CD14-positive monocyte (primary cell): ENCODE data around the gene ICAM5. TPM values are rescaled to one million over a fixed set of nuclear protein-coding genes. Genes with fewer than 3 reads are reported as not detected.

ENCODE experiments used
- DNase-seq, 3 donors: peaks; one replicate each; pipeline ENCODE4 v3.0.0-alpha.2; 2011 to 2022
- H2AFZ ChIP-seq: 2 replicates; pipeline ENCODE4 v1.6.0; 2012; ENCODE audit warnings: mild to moderate bottlenecking, low read depth, low read length, inconsistent platforms; ENCODE audit not compliant: insufficient read depth, poor library complexity, severe bottlenecking
- H3K27ac ChIP-seq, 2 donors: 1 replicate in 1 of 2; 2 replicates in 1 of 2; pipeline ENCODE4 v1.5.1; 2012 to 2013; ENCODE audit warnings: low read length in 2 of 2, control low read depth in 1 of 2, inconsistent platforms in 1 of 2, low read depth in 1 of 2, mild to moderate bottlenecking in 1 of 2
- H3K27me3 ChIP-seq, 2 donors: one replicate each; pipeline versions ENCODE4 v1.6.0 to v1.6.1; 2011 to 2013; ENCODE audit warnings: low read length in 2 of 2; ENCODE audit not compliant: control insufficient read depth in 2 of 2, insufficient read depth in 2 of 2
- H3K36me3 ChIP-seq, 2 donors: replicated peaks in 1 of 2; 1 replicate in 1 of 2; 2 replicates in 1 of 2; pipeline versions ENCODE4 v1.5.1 to v1.6.1; 2012 to 2013; ENCODE audit warnings: low read length in 2 of 2, control low read depth in 1 of 2, inconsistent platforms in 1 of 2, mild to moderate bottlenecking in 1 of 2; ENCODE audit not compliant: insufficient read depth in 2 of 2, control insufficient read depth in 1 of 2
- H3K4me1 ChIP-seq, 2 donors: 1 replicate in 1 of 2; 2 replicates in 1 of 2; pipeline versions ENCODE4 v1.5.1 to v1.6.1; 2012 to 2013; ENCODE audit warnings: low read length in 2 of 2, control low read depth in 1 of 2, inconsistent platforms in 1 of 2, mild to moderate bottlenecking in 1 of 2, moderate library complexity in 1 of 2; ENCODE audit not compliant: insufficient read depth in 2 of 2, control insufficient read depth in 1 of 2
- H3K4me2 ChIP-seq: replicated peaks from 2 replicates; pipeline ENCODE3; 2012; ENCODE audit warnings: low read length, moderate library complexity, mild to moderate bottlenecking; ENCODE audit not compliant: poor library complexity, severe bottlenecking; ENCODE audit errors: extremely low read depth
- H3K4me3 ChIP-seq, 3 experiments: fragments of 200-600 bp in 1 of 3; sonication (generic) in 1 of 3; replicated peaks in 1 of 3; 1 replicate in 2 of 3; 2 replicates in 1 of 3; pipeline ENCODE4 v1.5.1; 2011 to 2013; ENCODE audit warnings: low read length in 3 of 3, mild to moderate bottlenecking in 3 of 3, control low read depth in 2 of 3, low read depth in 2 of 3, inconsistent platforms in 1 of 3, moderate library complexity in 1 of 3
- H3K79me2 ChIP-seq: 2 replicates; pipeline ENCODE4 v1.6.0; 2012; ENCODE audit warnings: mild to moderate bottlenecking, control low read depth, inconsistent platforms, low read length, moderate library complexity; ENCODE audit not compliant: insufficient read depth
- H3K9ac ChIP-seq: 2 replicates; pipeline ENCODE4 v1.6.0; 2017; ENCODE audit warnings: low read length, mild to moderate bottlenecking; ENCODE audit not compliant: insufficient read depth, poor library complexity, severe bottlenecking
- H3K9me3 ChIP-seq, 2 donors: replicated peaks in 1 of 2; 1 replicate in 1 of 2; 2 replicates in 1 of 2; pipeline versions ENCODE4 v1.5.1 to v1.6.1; 2012 to 2013; ENCODE audit warnings: low read length in 2 of 2, control low read depth in 1 of 2; ENCODE audit not compliant: control insufficient read depth in 1 of 2, insufficient read depth in 1 of 2
- H4K20me1 ChIP-seq: 2 replicates; pipeline ENCODE4 v1.6.0; 2012; ENCODE audit warnings: mild to moderate bottlenecking, low read length, control low read depth, moderate library complexity; ENCODE audit not compliant: insufficient read depth
- H3K27ac Mint-ChIP-seq, 7 donors: one replicate each; pipeline ENCODE4 v1.8.0; 2020; ENCODE audit warnings: mild to moderate bottlenecking in 7 of 7, mixed read lengths in 7 of 7, moderate library complexity in 6 of 7, inconsistent platforms in 2 of 7
- H3K27me3 Mint-ChIP-seq, 3 donors: one replicate each; pipeline ENCODE4 v1.8.0; 2021 to 2022; ENCODE audit warnings: low read depth in 3 of 3, mild to moderate bottlenecking in 3 of 3, mixed read lengths in 3 of 3, moderate library complexity in 3 of 3, inconsistent platforms in 1 of 3
- H3K36me3 Mint-ChIP-seq, 2 donors: one replicate each; pipeline ENCODE4 v1.8.0; 2020; ENCODE audit warnings: mixed read lengths in 2 of 2, inconsistent platforms in 1 of 2, mild to moderate bottlenecking in 1 of 2
- H3K4me1 Mint-ChIP-seq: one replicate; pipeline ENCODE4 v1.8.0; 2020; ENCODE audit warnings: mild to moderate bottlenecking, mixed read lengths
- H3K4me3 Mint-ChIP-seq, 2 donors: one replicate each; pipeline ENCODE4 v1.8.0; 2020; ENCODE audit warnings: mild to moderate bottlenecking in 2 of 2, mixed read lengths in 2 of 2, moderate library complexity in 1 of 2
- H3K9me3 Mint-ChIP-seq, 7 donors: one replicate each; pipeline ENCODE4 v1.8.0; 2020 to 2022; ENCODE audit warnings: mixed read lengths in 7 of 7, mild to moderate bottlenecking in 6 of 7, moderate library complexity in 6 of 7, inconsistent platforms in 2 of 7
- WGBS: methylation state at CpG from one replicate; pipeline ENCODE4 v1.1.5; 2013; ENCODE audit warnings: missing lambda C conversion rate; ENCODE audit not compliant: insufficient coverage; 5-methylcytosine and 5-hydroxymethylcytosine counted together
- intact Hi-C, 2 donors: fragments of 100-400 bp; cut with micrococcal nuclease; formaldehyde crosslinking; loops; one replicate each; pipeline versions ENCODE4 v1.15.0 to v1.15.1; 2023
- polyA plus RNA-seq, 3 donors: library from polyadenylated mRNA; depleted of rRNA in 1 of 3; unstranded in 2 of 3; stranded (reverse) in 1 of 3; fragments of 300-500 nt in 2 of 3; fragments of >200 nt in 1 of 3; fragmentation: Illumina TruSeq in 2 of 3; gene quantifications; 1 replicate in 2 of 3; 2 replicates in 1 of 3; pipeline ENCODE4 v1.2.3, GENCODE V29; 2012 to 2021
- TF ChIP-seq, protein P1 (sequence below): fragments of 200-600 bp; IDR thresholded peaks from one replicate; pipeline ENCODE4 v1.8.0; 2022; ENCODE audit warnings: antibody characterized with exemption, mild to moderate bottlenecking

ICAM5 gene
- polyA plus RNA-seq, 3 donors, result 0.21 to 2.1 TPM; not detected in 1

DNA sequence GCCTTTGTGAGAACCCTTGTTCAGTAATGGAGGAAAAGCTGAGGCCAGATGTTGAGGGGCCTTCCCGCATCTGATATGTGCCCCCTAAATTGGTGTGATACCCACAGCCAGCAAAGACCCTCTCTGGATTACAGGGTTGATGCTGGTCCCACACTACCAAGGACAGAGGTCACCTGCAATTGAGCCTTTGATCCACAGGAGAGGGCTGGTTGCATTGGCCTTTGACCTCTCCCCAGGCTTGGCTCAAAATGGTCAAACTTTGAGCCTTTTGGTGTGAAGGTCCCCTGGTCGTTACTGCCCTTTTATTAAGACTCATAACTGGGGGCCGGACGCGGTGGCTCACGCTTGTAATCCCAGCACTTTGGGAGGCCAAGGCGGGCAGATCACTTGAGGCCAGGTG lies 46.1 kb upstream of the ICAM5 start:
- no peaks in the 10 kb centered on the region for H3K9me3 ChIP-seq
- intact Hi-C loops, result no loop called here
- Mint-ChIP-seq H3K4me1 (no peaks in the 10 kb centered on the region), H3K27ac (no peak overlapping the region), H3K36me3 (no peaks in the 10 kb centered on the region), H3K27me3 (peaks cover 0 to 4% (median 2%) of the 10 kb centered on the region in 3 donors), H3K4me3 (no peak overlapping the region), H3K9me3 (no peaks in the 10 kb centered on the region)
- no peak overlapping the region for H2AFZ ChIP-seq
- no peak for DNase-seq
- H3K4me2 ChIP-seq, result no peak overlapping the region
- no peaks in the 10 kb centered on the region for H3K27me3 ChIP-seq
- TF ChIP-seq, protein P1, sequence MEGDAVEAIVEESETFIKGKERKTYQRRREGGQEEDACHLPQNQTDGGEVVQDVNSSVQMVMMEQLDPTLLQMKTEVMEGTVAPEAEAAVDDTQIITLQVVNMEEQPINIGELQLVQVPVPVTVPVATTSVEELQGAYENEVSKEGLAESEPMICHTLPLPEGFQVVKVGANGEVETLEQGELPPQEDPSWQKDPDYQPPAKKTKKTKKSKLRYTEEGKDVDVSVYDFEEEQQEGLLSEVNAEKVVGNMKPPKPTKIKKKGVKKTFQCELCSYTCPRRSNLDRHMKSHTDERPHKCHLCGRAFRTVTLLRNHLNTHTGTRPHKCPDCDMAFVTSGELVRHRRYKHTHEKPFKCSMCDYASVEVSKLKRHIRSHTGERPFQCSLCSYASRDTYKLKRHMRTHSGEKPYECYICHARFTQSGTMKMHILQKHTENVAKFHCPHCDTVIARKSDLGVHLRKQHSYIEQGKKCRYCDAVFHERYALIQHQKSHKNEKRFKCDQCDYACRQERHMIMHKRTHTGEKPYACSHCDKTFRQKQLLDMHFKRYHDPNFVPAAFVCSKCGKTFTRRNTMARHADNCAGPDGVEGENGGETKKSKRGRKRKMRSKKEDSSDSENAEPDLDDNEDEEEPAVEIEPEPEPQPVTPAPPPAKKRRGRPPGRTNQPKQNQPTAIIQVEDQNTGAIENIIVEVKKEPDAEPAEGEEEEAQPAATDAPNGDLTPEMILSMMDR, result no peak
- H3K27ac ChIP-seq, result no peak overlapping the region
- no peaks in the 10 kb centered on the region for H3K79me2 ChIP-seq
- H3K4me3 ChIP-seq, result no peak overlapping the region
- 98% methylated on average over 6 of the region's 7 CpGs for WGBS
- no peaks in the 10 kb centered on the region for H3K36me3 ChIP-seq
- no peaks in the 10 kb centered on the region for H4K20me1 ChIP-seq
- H3K9ac ChIP-seq, result no peak overlapping the region
- no peaks in the 10 kb centered on the region for H3K4me1 ChIP-seq

DNA sequence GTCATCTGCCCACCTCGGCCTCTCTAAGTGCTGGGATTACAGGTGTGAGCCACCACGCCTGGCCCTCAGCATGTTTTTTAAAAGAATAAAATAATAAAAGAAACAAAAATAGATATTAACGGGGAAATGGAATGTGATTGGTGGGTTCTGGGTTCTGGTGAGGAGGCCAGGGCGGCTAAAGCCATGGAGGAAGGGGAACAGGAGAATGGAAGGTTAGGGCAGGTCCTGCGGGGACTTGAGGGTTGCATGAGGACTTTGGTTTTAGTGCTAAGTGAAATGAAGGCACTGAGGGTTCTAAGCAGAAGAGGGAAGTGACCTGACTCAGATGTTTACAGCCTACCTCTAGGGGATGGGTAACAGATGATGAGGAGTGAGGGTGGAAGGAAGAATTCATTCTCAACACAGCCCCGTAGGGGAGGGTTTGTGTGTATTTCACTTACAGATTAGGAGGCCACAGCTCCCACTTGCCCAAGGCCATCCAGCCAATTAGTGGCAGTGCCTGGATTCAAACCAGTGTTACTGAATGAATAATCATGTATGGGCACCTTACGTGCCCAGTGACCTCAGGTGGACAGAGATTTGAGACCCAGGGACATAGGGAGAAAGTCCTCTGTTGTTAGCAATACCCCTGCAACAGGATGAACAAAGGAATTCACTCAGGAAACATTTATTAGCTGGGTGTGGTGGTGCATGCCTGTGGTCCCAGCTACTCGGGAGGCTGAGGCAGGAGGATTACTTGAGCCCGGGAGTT lies 44.4 kb upstream of the ICAM5 start:
- DNase-seq, result no peak
- WGBS, result 59% methylated on average over 3 of the region's 9 CpGs
- no peaks in the 10 kb centered on the region for H3K27me3 ChIP-seq
- no peak overlapping the region for H3K9ac ChIP-seq
- peaks cover 3 to 5% of the 10 kb centered on the region in 2 donors for H3K4me1 ChIP-seq
- Mint-ChIP-seq H3K36me3 (no peaks in the 10 kb centered on the region), H3K9me3 (no peaks in the 10 kb centered on the region), H3K27ac (peak overlapping the region in 1 of 7 donors; percentile 53), H3K27me3 (peaks cover 1 to 4% (median 2%) of the 10 kb centered on the region in 3 donors), H3K4me1 (no peaks in the 10 kb centered on the region), H3K4me3 (no peak overlapping the region)
- H3K36me3 ChIP-seq, result no peaks in the 10 kb centered on the region
- no peak overlapping the region for H2AFZ ChIP-seq
- no peaks in the 10 kb centered on the region for H3K79me2 ChIP-seq
- TF ChIP-seq, protein P1, result no peak
- H3K4me2 ChIP-seq, result no peak overlapping the region
- H4K20me1 ChIP-seq, result no peaks in the 10 kb centered on the region
- no peaks in the 10 kb centered on the region for H3K9me3 ChIP-seq
- H3K4me3 ChIP-seq, result no peak overlapping the region
- no peak overlapping the region for H3K27ac ChIP-seq
- intact Hi-C loops, result no loop called here
